Nephron progenitor cell (in vitro differentiated cells): ENCODE measurements around the gene ACOX3.

Experiments used
- DNase-seq: peaks from one replicate; pipeline ENCODE4 v3.0.0; 2021
- H3K27ac Mint-ChIP-seq: 2 replicates; pipeline ENCODE4 v1.8.0; 2021; ENCODE audit warnings: mild to moderate bottlenecking, moderate library complexity, mixed read lengths
- H3K27me3 Mint-ChIP-seq: 2 replicates; pipeline ENCODE4 v1.8.0; 2021; ENCODE audit warnings: mild to moderate bottlenecking, low read depth, mixed read lengths; ENCODE audit not compliant: poor library complexity
- H3K36me3 Mint-ChIP-seq: 2 replicates; pipeline ENCODE4 v1.8.0; 2021; ENCODE audit warnings: low read depth, mixed read lengths
- H3K4me1 Mint-ChIP-seq: 2 replicates; pipeline ENCODE4 v1.8.0; 2021; ENCODE audit warnings: mixed read lengths
- H3K4me3 Mint-ChIP-seq: 2 replicates; pipeline ENCODE4 v1.8.0; 2021; ENCODE audit warnings: mild to moderate bottlenecking, moderate library complexity, mixed read lengths
- H3K9me3 Mint-ChIP-seq: 2 replicates; pipeline ENCODE4 v1.8.0; 2021; ENCODE audit warnings: mild to moderate bottlenecking, moderate library complexity, mixed read lengths
- TF ChIP-seq, protein P1 (sequence below): fragments of 200-600 bp; sonication (generic); IDR thresholded peaks from 2 replicates; pipeline ENCODE4 v1.5.0; 2021; ENCODE audit warnings: antibody characterized with exemption

ACOX3 gene

DNA sequence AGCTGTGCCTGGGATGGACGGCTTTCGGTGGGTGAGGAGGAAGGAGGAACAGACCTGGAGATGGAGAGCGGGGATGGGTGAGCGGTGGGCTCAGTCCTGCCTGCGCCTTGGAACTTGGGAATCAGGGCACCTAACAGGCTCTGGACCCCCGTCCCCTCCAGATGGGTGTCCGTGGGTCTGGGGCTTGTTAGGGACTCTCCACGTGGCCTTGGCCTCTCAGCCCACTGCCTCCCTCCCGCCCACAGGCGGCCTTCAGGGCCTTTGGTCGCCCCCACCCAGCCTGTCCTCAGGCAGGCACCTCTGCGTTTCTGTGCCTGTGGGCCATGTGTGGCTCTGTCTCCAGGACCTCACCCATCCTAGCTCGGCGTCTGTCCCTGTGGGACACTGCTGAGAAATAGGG is 29.0 kb upstream of the ACOX3 start:
- Mint-ChIP-seq H3K4me1 (peaks cover 54% of the 10 kb centered on the region), H3K27me3 (no peaks in the 10 kb centered on the region), H3K27ac (no peak overlapping the region), H3K9me3 (no peaks in the 10 kb centered on the region), H3K36me3 (peaks cover 21% of the 10 kb centered on the region), H3K4me3 (no peak overlapping the region)
- TF ChIP-seq, protein P1, sequence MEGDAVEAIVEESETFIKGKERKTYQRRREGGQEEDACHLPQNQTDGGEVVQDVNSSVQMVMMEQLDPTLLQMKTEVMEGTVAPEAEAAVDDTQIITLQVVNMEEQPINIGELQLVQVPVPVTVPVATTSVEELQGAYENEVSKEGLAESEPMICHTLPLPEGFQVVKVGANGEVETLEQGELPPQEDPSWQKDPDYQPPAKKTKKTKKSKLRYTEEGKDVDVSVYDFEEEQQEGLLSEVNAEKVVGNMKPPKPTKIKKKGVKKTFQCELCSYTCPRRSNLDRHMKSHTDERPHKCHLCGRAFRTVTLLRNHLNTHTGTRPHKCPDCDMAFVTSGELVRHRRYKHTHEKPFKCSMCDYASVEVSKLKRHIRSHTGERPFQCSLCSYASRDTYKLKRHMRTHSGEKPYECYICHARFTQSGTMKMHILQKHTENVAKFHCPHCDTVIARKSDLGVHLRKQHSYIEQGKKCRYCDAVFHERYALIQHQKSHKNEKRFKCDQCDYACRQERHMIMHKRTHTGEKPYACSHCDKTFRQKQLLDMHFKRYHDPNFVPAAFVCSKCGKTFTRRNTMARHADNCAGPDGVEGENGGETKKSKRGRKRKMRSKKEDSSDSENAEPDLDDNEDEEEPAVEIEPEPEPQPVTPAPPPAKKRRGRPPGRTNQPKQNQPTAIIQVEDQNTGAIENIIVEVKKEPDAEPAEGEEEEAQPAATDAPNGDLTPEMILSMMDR = no peak
- DNase-seq = no peak

DNA sequence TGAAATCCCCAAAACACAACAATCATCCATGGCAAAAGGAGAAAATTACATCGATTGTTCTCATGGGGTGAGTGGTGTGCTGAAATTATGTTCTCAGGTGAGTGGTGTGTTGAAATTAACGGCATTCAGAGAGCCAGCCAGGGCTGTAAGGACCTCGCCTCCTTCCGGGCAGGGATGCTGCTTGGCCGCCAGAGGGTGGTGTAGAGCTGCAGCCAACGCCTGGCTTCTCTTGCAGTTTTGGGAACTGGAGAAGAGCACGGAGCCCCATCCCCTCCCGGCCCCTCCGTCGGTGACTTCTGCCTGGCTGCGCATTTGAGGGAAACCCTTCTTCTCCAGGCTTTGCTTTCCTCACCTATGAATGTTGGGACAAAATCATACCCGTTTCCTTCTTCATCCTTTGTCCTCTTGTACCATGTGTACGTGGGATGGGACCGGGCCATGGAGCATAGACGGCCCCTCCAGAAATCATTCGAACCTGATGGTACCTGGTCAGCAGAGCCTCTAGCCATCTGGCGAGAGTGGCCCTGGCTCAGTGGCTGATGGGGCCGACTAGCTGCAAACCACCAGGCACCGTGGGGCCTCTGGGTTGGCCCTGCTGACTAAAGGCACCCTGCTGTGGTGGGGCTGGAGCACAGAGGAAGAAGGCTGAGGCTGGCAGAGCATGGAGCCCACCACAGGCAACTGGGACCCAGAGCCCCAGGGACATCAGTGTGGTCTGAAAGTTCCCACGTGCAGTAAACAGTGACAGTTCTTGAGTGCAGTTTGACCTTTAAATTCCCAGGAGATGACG is 28.4 kb upstream of the ACOX3 start:
- TF ChIP-seq, protein P1 = peak; percentile 96
- no peaks in the 10 kb centered on the region for H3K9me3 Mint-ChIP-seq
- no peaks in the 10 kb centered on the region for H3K27me3 Mint-ChIP-seq
- no peak overlapping the region for H3K27ac Mint-ChIP-seq
- H3K36me3 Mint-ChIP-seq = peaks cover 21% of the 10 kb centered on the region
- no peak overlapping the region for H3K4me3 Mint-ChIP-seq
- DNase-seq = peak; percentile 85
- H3K4me1 Mint-ChIP-seq = peaks cover 48% of the 10 kb centered on the region

GRCh38 chr4:8467016-8467415 is 26.5 kb upstream of the ACOX3 start:
- DNase-seq = no peak
- no peaks in the 10 kb centered on the region for H3K9me3 Mint-ChIP-seq
- H3K4me3 Mint-ChIP-seq = no peak overlapping the region
- no peaks in the 10 kb centered on the region for H3K27me3 Mint-ChIP-seq
- H3K27ac Mint-ChIP-seq = no peak overlapping the region
- H3K36me3 Mint-ChIP-seq = peaks cover 21% of the 10 kb centered on the region
- TF ChIP-seq, protein P1 = no peak
- peaks cover 29% of the 10 kb centered on the region for H3K4me1 Mint-ChIP-seq

- DNase-seq = no peak
- Mint-ChIP-seq H3K27ac (peak overlapping the region; percentile 66), H3K9me3 (no peaks in the 10 kb centered on the region), H3K27me3 (no peaks in the 10 kb centered on the region), H3K4me1 (peaks cover 19% of the 10 kb centered on the region), H3K4me3 (no peak overlapping the region), H3K36me3 (peaks cover 30% of the 10 kb centered on the region)
- TF ChIP-seq, protein P1 = no peak
Measured at GRCh38 chr4:8465615-8466611, 25.4 kb upstream of the ACOX3 start.

DNA sequence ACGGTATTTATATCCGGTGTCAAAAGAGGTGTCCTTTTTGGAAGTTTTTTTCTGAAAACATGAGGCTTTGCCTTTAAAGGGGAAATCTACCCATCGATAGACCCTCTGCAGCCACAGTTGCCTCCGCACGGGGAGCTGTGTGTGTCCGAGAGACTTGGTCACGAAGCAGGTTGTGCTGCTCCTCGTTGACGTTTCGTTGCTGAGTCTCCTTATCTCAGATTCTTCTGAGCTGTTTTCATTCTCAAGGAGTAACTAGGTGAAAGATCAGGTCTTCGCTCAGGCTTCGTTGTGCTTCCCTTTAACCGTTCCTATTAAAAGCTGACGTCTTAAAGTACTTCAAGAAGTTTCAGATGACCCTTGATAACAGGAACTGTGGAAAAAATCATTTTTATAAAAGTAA is 23.9 kb upstream of the ACOX3 start:
- Mint-ChIP-seq H3K4me3 (no peak overlapping the region), H3K36me3 (peaks cover 35% of the 10 kb centered on the region), H3K27me3 (peaks cover 2% of the 10 kb centered on the region), H3K27ac (no peak overlapping the region), H3K4me1 (peaks cover 21% of the 10 kb centered on the region), H3K9me3 (no peaks in the 10 kb centered on the region)
- TF ChIP-seq, protein P1 = no peak
- DNase-seq = no peak
